BJ (cell line): ENCODE measurements around the gene BTBD17. TPM values are rescaled to one million over a fixed set of nuclear protein-coding genes. Genes with fewer than 3 reads are reported as not detected.

Experiments used
- CTCF ChIA-PET: fragments of 350-600 bp; formaldehyde crosslinking; extraction: SDS; loops from one replicate; lab custom pipeline; 2021; ENCODE audit warnings: antibody characterized with exemption, inconsistent platforms; lab: Yijun Ruan, JAX
- POLR2A ChIA-PET: fragments of 300-600 bp; sonication (Branson Sonifier 250); formaldehyde crosslinking; extraction: SDS; loops from one replicate; lab custom pipeline; 2021; ENCODE audit warnings: antibody characterized with exemption; lab: Charles Lee
- DNase-seq: peaks from one replicate; pipeline ENCODE4 v3.0.0-alpha.2; 2011; ENCODE audit warnings: low read depth
- H3K27me3 ChIP-seq: 2 replicates; pipeline ENCODE4 v1.6.0; 2011; ENCODE audit warnings: low read length; ENCODE audit not compliant: control insufficient read depth, insufficient read depth
- H3K36me3 ChIP-seq: 2 replicates; pipeline ENCODE4 v1.5.1; 2011; ENCODE audit warnings: low read length; ENCODE audit not compliant: control insufficient read depth, insufficient read depth
- H3K4me3 ChIP-seq: 2 replicates; pipeline ENCODE4 v1.5.1; 2011; ENCODE audit warnings: low read depth, mild to moderate bottlenecking, control low read depth, low read length
- CTCF ChIP-seq: IDR thresholded peaks from 2 replicates; pipeline ENCODE4 v1.5.1; 2011; ENCODE audit warnings: low read depth, mild to moderate bottlenecking, control low read depth, inconsistent platforms, low read length, moderate library complexity; ENCODE audit not compliant: insufficient read depth
- polyA plus RNA-seq: library from polyadenylated mRNA; depleted of rRNA; stranded (reverse); fragments of >200 nt; gene quantifications from 2 replicates; pipeline ENCODE4 v1.2.3, GENCODE V29; 2011

Gene BTBD17
- polyA plus RNA-seq, 1 experiment = not detected

GRCh38 chr17:74324521-74324920, 37.1 kb downstream of the BTBD17 start:
- DNase-seq = no peak
- Histone ChIP-seq H3K4me3 (no peak overlapping the region), H3K36me3 (no peaks in the 10 kb centered on the region), H3K27me3 (no peaks in the 10 kb centered on the region)
- no peak for TF ChIP-seq CTCF
- ChIA-PET POLR2A (no interaction called here), CTCF (no interaction called here)

GRCh38 chr17:74318391-74318790, 43.3 kb downstream of the BTBD17 start:
- H3K27me3 ChIP-seq = no peaks in the 10 kb centered on the region
- no peaks in the 10 kb centered on the region for H3K36me3 ChIP-seq
- no peak for DNase-seq
- H3K4me3 ChIP-seq = no peak overlapping the region
- ChIA-PET CTCF (no interaction called here), POLR2A (no interaction called here)
- no peak for TF ChIP-seq CTCF

GRCh38 chr17:74317071-74317470, 44.6 kb downstream of the BTBD17 start:
- Histone ChIP-seq H3K4me3 (no peak overlapping the region), H3K36me3 (no peaks in the 10 kb centered on the region), H3K27me3 (no peaks in the 10 kb centered on the region)
- no peak for DNase-seq
- ChIA-PET POLR2A (no interaction called here), CTCF (no interaction called here)
- TF ChIP-seq CTCF = no peak

GRCh38 chr17:74316220-74316619, 45.4 kb downstream of the BTBD17 start:
- no peak for DNase-seq
- TF ChIP-seq CTCF = no peak
- Histone ChIP-seq H3K27me3 (no peaks in the 10 kb centered on the region), H3K4me3 (no peak overlapping the region), H3K36me3 (no peaks in the 10 kb centered on the region)
- ChIA-PET CTCF (no interaction called here), POLR2A (no interaction called here)

GRCh38 chr17:74314877-74315276, 46.8 kb downstream of the BTBD17 start:
- ChIA-PET POLR2A (no interaction called here), CTCF (interaction anchor here (1.5 kb wide), 1 partner anchor 9 kb away, joined by 3 read pairs; no protein-coding TSS in a partner anchor)
- Histone ChIP-seq H3K36me3 (no peaks in the 10 kb centered on the region), H3K4me3 (no peak overlapping the region), H3K27me3 (no peaks in the 10 kb centered on the region)
- no peak for DNase-seq
- TF ChIP-seq CTCF = no peak
